HEK293 (cell line): ENCODE measurements around the gene C1QTNF1.

Experiments used
- SP3 ChIP-seq: fragments of 450-650 bp; formaldehyde crosslinking; IDR thresholded peaks from 2 replicates; pipeline ENCODE4 v1.5.1; 2016; ENCODE audit warnings: missing biosample characterization, missing genetic modification characterization
- ZFP37 ChIP-seq: fragments of 450-650 bp; formaldehyde crosslinking; IDR thresholded peaks from 2 replicates; pipeline ENCODE4 v1.5.1; 2016; ENCODE audit warnings: missing biosample characterization, missing genetic modification characterization
- ZNF140 ChIP-seq: fragments of 450-650 bp; formaldehyde crosslinking; IDR thresholded peaks from 2 replicates; pipeline ENCODE4 v1.5.1; 2016; ENCODE audit warnings: missing biosample characterization, missing genetic modification characterization
- ZNF214 ChIP-seq: fragments of 450-650 bp; formaldehyde crosslinking; IDR thresholded peaks from 2 replicates; pipeline ENCODE4 v1.5.1; 2017; ENCODE audit warnings: missing biosample characterization, mild to moderate bottlenecking, missing genetic modification characterization, borderline replicate concordance
- ZNF248 ChIP-seq: fragments of 450-650 bp; formaldehyde crosslinking; IDR thresholded peaks from 2 replicates; pipeline ENCODE4 v1.5.1; 2017; ENCODE audit warnings: missing biosample characterization, missing genetic modification characterization
- ZNF274 ChIP-seq, 2 experiments: fragments of 200-500 bp in 1 of 2; fragments of 450-650 bp in 1 of 2; sonication (Bioruptor generic) in 1 of 2; formaldehyde crosslinking in 1 of 2; IDR thresholded peaks; 2 replicates each; pipeline versions ENCODE4 v1.5.1 to v1.6.1; 2014 to 2016; ENCODE audit warnings: borderline replicate concordance in 1 of 2, inconsistent platforms in 1 of 2, low read length in 1 of 2, missing biosample characterization in 1 of 2, missing genetic modification characterization in 1 of 2
- ZNF350 ChIP-seq: fragments of 450-650 bp; formaldehyde crosslinking; IDR thresholded peaks from 2 replicates; pipeline ENCODE4 v1.5.0; 2017; ENCODE audit warnings: missing biosample characterization, mild to moderate bottlenecking, missing genetic modification characterization
- ZNF37A ChIP-seq: fragments of 450-650 bp; IDR thresholded peaks from 2 replicates; pipeline ENCODE4 v1.5.1; 2018; ENCODE audit warnings: missing biosample characterization, missing genetic modification characterization
- ZNF549 ChIP-seq: fragments of 450-650 bp; IDR thresholded peaks from 2 replicates; pipeline ENCODE4 v1.5.1; 2018; ENCODE audit warnings: missing biosample characterization, missing genetic modification characterization, mild to moderate bottlenecking, inconsistent platforms, moderate library complexity
- TF ChIP-seq, protein P1 (sequence below): fragments of 450-650 bp; formaldehyde crosslinking; IDR thresholded peaks from 2 replicates; pipeline ENCODE4 v1.5.1; 2016; ENCODE audit warnings: missing biosample characterization, missing genetic modification characterization
- TF ChIP-seq, protein P2 (sequence below): fragments of 450-650 bp; formaldehyde crosslinking; IDR thresholded peaks from 2 replicates; pipeline ENCODE4 v1.5.1; 2016; ENCODE audit warnings: missing biosample characterization, missing genetic modification characterization
- TF ChIP-seq, protein P3 (sequence below): fragments of 450-650 bp; formaldehyde crosslinking; IDR thresholded peaks from 2 replicates; pipeline ENCODE4 v1.5.1; 2016; ENCODE audit warnings: missing biosample characterization, missing genetic modification characterization
- TF ChIP-seq, protein P4 (sequence below): fragments of 450-650 bp; formaldehyde crosslinking; IDR thresholded peaks from 2 replicates; pipeline ENCODE4 v1.5.1; 2016; ENCODE audit warnings: missing biosample characterization, missing genetic modification characterization

C1QTNF1 gene

DNA sequence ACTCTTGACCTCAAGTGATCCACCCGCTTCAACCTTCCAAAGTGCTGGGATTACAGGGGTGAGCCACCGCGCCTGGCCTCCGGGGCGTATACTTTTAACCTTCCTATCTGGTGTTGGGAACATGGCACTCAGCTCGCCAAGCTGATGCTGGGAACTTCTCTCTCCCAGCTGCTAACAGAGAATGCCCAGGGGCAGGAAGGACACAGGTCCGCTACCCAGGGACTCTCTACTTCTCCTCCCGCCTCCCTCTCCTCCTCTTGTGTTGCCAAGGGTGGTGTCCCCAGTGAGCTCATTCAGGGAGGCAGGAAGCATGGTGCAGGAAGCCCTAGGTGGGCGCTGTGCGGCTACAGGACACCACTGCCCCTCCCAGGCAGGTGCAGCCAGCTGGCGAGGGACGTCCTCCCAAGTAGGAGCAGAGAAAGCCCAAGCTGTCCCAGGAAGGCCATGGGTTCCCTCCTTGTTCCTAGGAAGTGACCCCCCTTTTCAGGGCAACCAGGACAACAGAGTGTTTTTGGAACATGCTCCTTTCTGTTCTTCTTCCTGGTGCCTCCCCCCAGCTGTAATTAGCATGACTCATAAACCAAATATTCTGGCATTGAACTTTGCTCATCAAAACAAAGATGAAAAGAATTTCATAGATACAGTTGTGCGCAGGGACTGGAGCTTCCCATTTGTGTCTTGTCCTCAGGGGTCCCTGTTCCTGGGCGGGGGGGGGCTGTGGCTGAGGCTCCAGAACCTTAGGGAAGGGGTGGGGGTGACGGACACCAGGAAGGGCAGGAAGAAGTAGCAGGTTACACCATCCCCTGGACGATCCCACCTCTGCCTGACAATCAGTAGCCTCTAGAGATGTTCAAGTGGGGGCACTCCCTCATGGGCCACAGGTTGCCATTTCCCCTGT lies 2.7 kb downstream of the C1QTNF1 start (continued):
- 0 out of 2 replicates have a peak, but pooled peaks have one; percentile 26 for TF ChIP-seq ZFP37 (tag by site-specific recombination)
- TF ChIP-seq, protein P1, sequence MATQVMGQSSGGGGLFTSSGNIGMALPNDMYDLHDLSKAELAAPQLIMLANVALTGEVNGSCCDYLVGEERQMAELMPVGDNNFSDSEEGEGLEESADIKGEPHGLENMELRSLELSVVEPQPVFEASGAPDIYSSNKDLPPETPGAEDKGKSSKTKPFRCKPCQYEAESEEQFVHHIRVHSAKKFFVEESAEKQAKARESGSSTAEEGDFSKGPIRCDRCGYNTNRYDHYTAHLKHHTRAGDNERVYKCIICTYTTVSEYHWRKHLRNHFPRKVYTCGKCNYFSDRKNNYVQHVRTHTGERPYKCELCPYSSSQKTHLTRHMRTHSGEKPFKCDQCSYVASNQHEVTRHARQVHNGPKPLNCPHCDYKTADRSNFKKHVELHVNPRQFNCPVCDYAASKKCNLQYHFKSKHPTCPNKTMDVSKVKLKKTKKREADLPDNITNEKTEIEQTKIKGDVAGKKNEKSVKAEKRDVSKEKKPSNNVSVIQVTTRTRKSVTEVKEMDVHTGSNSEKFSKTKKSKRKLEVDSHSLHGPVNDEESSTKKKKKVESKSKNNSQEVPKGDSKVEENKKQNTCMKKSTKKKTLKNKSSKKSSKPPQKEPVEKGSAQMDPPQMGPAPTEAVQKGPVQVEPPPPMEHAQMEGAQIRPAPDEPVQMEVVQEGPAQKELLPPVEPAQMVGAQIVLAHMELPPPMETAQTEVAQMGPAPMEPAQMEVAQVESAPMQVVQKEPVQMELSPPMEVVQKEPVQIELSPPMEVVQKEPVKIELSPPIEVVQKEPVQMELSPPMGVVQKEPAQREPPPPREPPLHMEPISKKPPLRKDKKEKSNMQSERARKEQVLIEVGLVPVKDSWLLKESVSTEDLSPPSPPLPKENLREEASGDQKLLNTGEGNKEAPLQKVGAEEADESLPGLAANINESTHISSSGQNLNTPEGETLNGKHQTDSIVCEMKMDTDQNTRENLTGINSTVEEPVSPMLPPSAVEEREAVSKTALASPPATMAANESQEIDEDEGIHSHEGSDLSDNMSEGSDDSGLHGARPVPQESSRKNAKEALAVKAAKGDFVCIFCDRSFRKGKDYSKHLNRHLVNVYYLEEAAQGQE (tag by site-specific recombination), result no peak
- TF ChIP-seq, protein P2, sequence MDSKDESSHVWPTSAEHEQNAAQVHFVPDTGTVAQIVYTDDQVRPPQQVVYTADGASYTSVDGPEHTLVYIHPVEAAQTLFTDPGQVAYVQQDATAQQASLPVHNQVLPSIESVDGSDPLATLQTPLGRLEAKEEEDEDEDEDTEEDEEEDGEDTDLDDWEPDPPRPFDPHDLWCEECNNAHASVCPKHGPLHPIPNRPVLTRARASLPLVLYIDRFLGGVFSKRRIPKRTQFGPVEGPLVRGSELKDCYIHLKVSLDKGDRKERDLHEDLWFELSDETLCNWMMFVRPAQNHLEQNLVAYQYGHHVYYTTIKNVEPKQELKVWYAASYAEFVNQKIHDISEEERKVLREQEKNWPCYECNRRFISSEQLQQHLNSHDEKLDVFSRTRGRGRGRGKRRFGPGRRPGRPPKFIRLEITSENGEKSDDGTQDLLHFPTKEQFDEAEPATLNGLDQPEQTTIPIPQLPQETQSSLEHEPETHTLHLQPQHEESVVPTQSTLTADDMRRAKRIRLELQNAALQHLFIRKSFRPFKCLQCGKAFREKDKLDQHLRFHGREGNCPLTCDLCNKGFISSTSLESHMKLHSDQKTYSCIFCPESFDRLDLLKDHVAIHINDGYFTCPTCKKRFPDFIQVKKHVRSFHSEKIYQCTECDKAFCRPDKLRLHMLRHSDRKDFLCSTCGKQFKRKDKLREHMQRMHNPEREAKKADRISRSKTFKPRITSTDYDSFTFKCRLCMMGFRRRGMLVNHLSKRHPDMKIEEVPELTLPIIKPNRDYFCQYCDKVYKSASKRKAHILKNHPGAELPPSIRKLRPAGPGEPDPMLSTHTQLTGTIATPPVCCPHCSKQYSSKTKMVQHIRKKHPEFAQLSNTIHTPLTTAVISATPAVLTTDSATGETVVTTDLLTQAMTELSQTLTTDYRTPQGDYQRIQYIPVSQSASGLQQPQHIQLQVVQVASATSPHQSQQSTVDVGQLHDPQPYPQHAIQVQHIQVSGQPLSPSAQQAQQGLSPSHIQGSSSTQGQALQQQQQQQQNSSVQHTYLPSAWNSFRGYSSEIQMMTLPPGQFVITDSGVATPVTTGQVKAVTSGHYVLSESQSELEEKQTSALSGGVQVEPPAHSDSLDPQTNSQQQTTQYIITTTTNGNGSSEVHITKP (tag by site-specific recombination), result peak; percentile 95
- TF ChIP-seq ZNF248 (tag by site-specific recombination), result no peak
- TF ChIP-seq ZNF214 (tag by site-specific recombination), result no peak
- TF ChIP-seq ZNF274 (IDR thresholded peaks at IDR 0.05; ENCODE audit: low read length), result no peak
- no peak for TF ChIP-seq ZNF274 (tag by site-specific recombination; IDR thresholded peaks at IDR 0.05; ENCODE audit: borderline replicate concordance)
- TF ChIP-seq ZNF140 (tag by site-specific recombination), result no peak
- TF ChIP-seq ZNF37A (tag by site-specific recombination), result no peak
- TF ChIP-seq ZNF549 (tag by site-specific recombination), result no peak
- TF ChIP-seq ZNF350 (tag by site-specific recombination), result no peak
- TF ChIP-seq SP3 (tag by site-specific recombination), result peak; percentile 27; the same call in 1 of the 2 replicates
- TF ChIP-seq, protein P3, sequence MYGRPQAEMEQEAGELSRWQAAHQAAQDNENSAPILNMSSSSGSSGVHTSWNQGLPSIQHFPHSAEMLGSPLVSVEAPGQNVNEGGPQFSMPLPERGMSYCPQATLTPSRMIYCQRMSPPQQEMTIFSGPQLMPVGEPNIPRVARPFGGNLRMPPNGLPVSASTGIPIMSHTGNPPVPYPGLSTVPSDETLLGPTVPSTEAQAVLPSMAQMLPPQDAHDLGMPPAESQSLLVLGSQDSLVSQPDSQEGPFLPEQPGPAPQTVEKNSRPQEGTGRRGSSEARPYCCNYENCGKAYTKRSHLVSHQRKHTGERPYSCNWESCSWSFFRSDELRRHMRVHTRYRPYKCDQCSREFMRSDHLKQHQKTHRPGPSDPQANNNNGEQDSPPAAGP (tag by site-specific recombination), result peak; percentile 88
- TF ChIP-seq, protein P4, sequence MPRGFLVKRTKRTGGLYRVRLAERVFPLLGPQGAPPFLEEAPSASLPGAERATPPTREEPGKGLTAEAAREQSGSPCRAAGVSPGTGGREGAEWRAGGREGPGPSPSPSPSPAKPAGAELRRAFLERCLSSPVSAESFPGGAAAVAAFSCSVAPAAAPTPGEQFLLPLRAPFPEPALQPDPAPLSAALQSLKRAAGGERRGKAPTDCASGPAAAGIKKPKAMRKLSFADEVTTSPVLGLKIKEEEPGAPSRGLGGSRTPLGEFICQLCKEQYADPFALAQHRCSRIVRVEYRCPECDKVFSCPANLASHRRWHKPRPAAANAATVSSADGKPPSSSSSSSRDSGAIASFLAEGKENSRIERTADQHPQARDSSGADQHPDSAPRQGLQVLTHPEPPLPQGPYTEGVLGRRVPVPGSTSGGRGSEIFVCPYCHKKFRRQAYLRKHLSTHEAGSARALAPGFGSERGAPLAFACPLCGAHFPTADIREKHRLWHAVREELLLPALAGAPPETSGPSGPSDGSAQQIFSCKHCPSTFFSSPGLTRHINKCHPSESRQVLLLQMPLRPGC (tag by site-specific recombination), result 0 out of 2 replicates have a peak, but pooled peaks have one; percentile 31
